GM23248 (cell line): Measurements from ENCODE around the gene MID1.

Source experiments
- EZH2 ChIP-seq: fragments of 200-600 bp; sonication (generic); IDR thresholded peaks from 2 replicates; pipeline ENCODE4 v1.6.1; 2018; ENCODE audit warnings: antibody characterized with exemption, mild to moderate bottlenecking; ENCODE audit not compliant: insufficient read depth, poor library complexity, severe bottlenecking
- EZH2phosphoT487 ChIP-seq: fragments of 200-600 bp; sonication (generic); IDR thresholded peaks from 2 replicates; pipeline ENCODE4 v1.6.1; 2018; ENCODE audit warnings: antibody characterized with exemption, moderate library complexity, mild to moderate bottlenecking, low read depth; ENCODE audit not compliant: insufficient read depth

GRCh38 chrX:10509397-10509796, 111.0 kb downstream of the MID1 start:
- TF ChIP-seq EZH2phosphoT487, result no peak
- TF ChIP-seq EZH2, result no peak
